Activated CD4-positive, alpha-beta T cell treated with anti-CD3 and anti-CD28 coated beads, Interleukin-2, Interleukin-4, amounts not matched to agents 100 ng/mL and 50 ng/mL, durations not matched to agents 16 hours and 8 hours (primary cell): ENCODE measurements around the gene PFDN4.

Experiments used
- DNase-seq: peaks from one replicate; pipeline ENCODE4 v3.0.0-alpha.2; 2020; ENCODE audit warnings: low spot score

Gene PFDN4

GRCh38 chr20:54268941-54269340 lies 61.1 kb downstream of the PFDN4 start:
- no peak for DNase-seq
